SK-N-MC (cell line): ENCODE measurements around the gene CLTB.
A peak's percentile ranks its signal among the peaks of the same experiment; 100 is the strongest.

Experiments
- DNase-seq: peaks from one replicate; pipeline ENCODE4 v3.0.0-alpha.2; 2011; ENCODE audit warnings: low read depth, low spot score
- H3K27ac ChIP-seq: fragments of 200-600 bp; sonication (generic); 2 replicates; pipeline ENCODE4 v1.5.1; 2016; ENCODE audit warnings: mixed run types
- H3K36me3 ChIP-seq: fragments of 200-600 bp; sonication (generic); 2 replicates; pipeline ENCODE4 v1.6.1; 2017; ENCODE audit warnings: antibody characterized with exemption, low read length, mixed read lengths; ENCODE audit not compliant: insufficient read depth
- H3K4me3 ChIP-seq: fragments of 200-600 bp; sonication (generic); 2 replicates; pipeline ENCODE4 v1.5.1; 2016
- H3K9ac ChIP-seq: fragments of 200-600 bp; sonication (generic); 2 replicates; pipeline ENCODE4 v1.8.0; 2017; ENCODE audit warnings: mixed run types, mixed read lengths; ENCODE audit not compliant: insufficient read length
- H3K9me3 ChIP-seq: fragments of 200-600 bp; sonication (generic); 2 replicates; pipeline ENCODE4 v1.6.1; 2017; ENCODE audit warnings: low read depth, mild to moderate bottlenecking, antibody characterized with exemption, low read length, moderate library complexity, mixed read lengths
- EZH2 ChIP-seq: fragments of 200-600 bp; sonication (generic); IDR thresholded peaks from one replicate; pipeline ENCODE4 v1.6.1; 2017; ENCODE audit warnings: antibody characterized with exemption
- FOXP2 ChIP-seq: optimal IDR thresholded peaks from 2 replicates; pipeline ENCODE3; 2011; ENCODE audit warnings: mild to moderate bottlenecking, moderate library complexity; ENCODE audit not compliant: insufficient read depth; ENCODE audit errors: extremely low read length, control extremely low read depth
- POLR2AphosphoS5 ChIP-seq: IDR thresholded peaks from 2 replicates; pipeline ENCODE4 v1.6.1; 2012; ENCODE audit warnings: mild to moderate bottlenecking, low read depth, low read length, borderline replicate concordance

CLTB gene

GRCh38 chr5:176383961-176384360 lies 32.4 kb downstream of the CLTB start:
- Histone ChIP-seq H3K9ac (no peak overlapping the region), H3K36me3 (peaks cover 78% of the 10 kb centered on the region), H3K4me3 (no peak overlapping the region), H3K27ac (no peak overlapping the region), H3K9me3 (no peaks in the 10 kb centered on the region)
- no peak for TF ChIP-seq EZH2
- TF ChIP-seq POLR2AphosphoS5 = no peak
- TF ChIP-seq FOXP2 = no peak
- DNase-seq = no peak

- H3K36me3 ChIP-seq = peaks cover 80% of the 10 kb centered on the region
- H3K9ac ChIP-seq = no peak overlapping the region
- no peak for DNase-seq
Measured at GRCh38 chr5:176383248-176383905, 33.0 kb downstream of the CLTB start.

DNA sequence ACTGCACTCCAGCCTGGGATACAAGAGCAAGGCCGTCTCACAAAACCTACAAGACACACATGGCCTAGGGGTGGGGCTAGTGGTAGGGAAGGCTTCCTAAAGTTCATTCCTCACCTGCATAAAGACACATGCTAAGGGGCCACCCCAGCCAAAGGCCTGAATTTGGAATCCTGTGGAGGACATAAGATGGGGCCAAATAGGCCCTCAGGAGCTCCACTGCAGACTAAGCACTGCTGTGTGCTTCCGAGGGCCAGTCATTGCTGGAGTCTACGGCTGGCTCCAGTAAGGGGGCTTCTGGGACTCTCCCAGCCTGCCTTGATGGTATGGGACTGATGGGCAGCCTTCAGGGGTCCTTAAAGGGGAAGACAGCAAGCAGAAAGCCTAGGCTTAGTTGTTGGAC lies 33.6 kb downstream of the CLTB start:
- no peak for TF ChIP-seq EZH2
- no peak for TF ChIP-seq POLR2AphosphoS5
- TF ChIP-seq FOXP2 = no peak
- Histone ChIP-seq H3K36me3 (peaks cover 80% of the 10 kb centered on the region), H3K9me3 (no peaks in the 10 kb centered on the region), H3K9ac (no peak overlapping the region), H3K27ac (no peak overlapping the region), H3K4me3 (no peak overlapping the region)
- no peak for DNase-seq

More at GRCh38 chr5:176383248-176383905, 33.0 kb downstream of the CLTB start:
- H3K9me3 ChIP-seq = no peaks in the 10 kb centered on the region
- no peak overlapping the region for H3K4me3 ChIP-seq
- H3K27ac ChIP-seq = no peak overlapping the region
- TF ChIP-seq EZH2 = no peak
- TF ChIP-seq POLR2AphosphoS5 = no peak
- no peak for TF ChIP-seq FOXP2

DNA sequence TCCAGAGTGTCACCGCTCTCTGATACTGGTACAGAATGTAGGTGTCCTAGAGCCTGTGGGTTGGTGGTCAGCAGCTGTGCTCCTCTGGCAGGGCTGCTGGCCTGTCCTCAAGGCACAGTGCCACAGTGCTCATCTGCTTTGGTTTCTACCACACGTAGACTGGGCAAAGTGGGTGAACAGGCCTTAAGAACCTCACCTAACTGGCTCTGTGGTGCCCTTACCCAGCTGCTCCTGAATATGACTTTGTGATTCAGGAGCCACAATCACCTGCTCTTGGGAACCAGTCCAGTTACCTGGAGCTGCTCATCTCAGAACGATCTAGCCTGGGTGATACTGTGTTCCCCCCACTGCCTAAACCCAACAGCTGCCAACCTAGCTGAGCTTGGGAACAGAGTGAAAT lies 34.4 kb downstream of the CLTB start:
- H3K4me3 ChIP-seq = no peak overlapping the region
- DNase-seq = no peak
- H3K9ac ChIP-seq = no peak overlapping the region
- H3K9me3 ChIP-seq = no peaks in the 10 kb centered on the region
- TF ChIP-seq POLR2AphosphoS5 = peak; percentile 16; the same call in 1 of the 2 replicates
- TF ChIP-seq FOXP2 = no peak
- no peak for TF ChIP-seq EZH2
- H3K27ac ChIP-seq = no peak overlapping the region
- peaks cover 73% of the 10 kb centered on the region for H3K36me3 ChIP-seq

- H3K9me3 ChIP-seq = no peaks in the 10 kb centered on the region
- H3K36me3 ChIP-seq = peaks cover 67% of the 10 kb centered on the region
- H3K27ac ChIP-seq = no peak overlapping the region
- no peak overlapping the region for H3K9ac ChIP-seq
- no peak overlapping the region for H3K4me3 ChIP-seq
- DNase-seq = no peak
- no peak for TF ChIP-seq EZH2
- TF ChIP-seq POLR2AphosphoS5 = no peak
- TF ChIP-seq FOXP2 = no peak
Measured at GRCh38 chr5:176381423-176381822, 34.9 kb downstream of the CLTB start.

- H3K4me3 ChIP-seq = no peak overlapping the region
- H3K9ac ChIP-seq = no peak overlapping the region
- no peak for DNase-seq
- H3K9me3 ChIP-seq = no peaks in the 10 kb centered on the region
- peaks cover 52% of the 10 kb centered on the region for H3K36me3 ChIP-seq
- no peak for TF ChIP-seq FOXP2
- TF ChIP-seq EZH2 = no peak
- TF ChIP-seq POLR2AphosphoS5 = no peak
- H3K27ac ChIP-seq = peak overlapping the region; percentile 40; the same call in 1 of the 2 replicates
Measured at GRCh38 chr5:176379881-176380280, 36.5 kb downstream of the CLTB start.

DNA sequence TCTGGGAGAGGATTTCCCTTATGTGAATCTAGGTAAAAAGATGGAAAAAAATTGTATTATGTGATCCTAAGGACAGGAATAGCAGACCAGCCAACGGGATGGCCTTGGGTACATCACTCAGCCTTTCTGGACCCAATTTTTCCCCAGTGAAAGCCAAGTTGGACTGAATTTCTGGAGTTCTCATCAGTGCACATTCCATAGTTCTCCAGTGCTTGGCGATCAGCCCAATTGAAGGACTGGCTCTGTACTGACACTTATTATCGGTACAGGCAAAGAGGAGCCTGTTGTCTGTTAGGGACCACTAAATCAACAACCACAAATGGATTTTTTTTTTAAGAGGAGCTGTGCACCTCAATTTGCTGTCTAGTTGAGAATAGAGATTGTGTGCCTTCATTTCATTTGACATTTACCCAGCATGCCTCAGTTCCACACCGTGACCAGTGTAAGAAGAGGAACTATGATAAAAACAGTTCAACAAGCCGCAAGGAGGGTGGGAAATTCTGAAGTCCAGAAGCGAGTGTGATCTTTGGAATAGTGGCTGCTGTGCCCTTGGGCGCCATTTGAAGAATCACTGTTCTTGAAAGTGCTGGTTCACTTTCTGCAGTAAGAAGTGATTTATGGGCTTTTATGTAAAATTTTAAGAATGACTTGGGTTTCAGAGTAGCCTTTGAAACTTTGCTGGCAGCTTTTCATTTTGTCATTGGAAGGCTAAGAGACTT lies 43.1 kb downstream of the CLTB start:
- DNase-seq = no peak
- H3K36me3 ChIP-seq = peaks cover 4% of the 10 kb centered on the region; the same call in 1 of the 2 replicates
- H3K27ac ChIP-seq = no peak overlapping the region
- H3K4me3 ChIP-seq = no peak overlapping the region
- no peaks in the 10 kb centered on the region for H3K9me3 ChIP-seq
- no peak overlapping the region for H3K9ac ChIP-seq
- TF ChIP-seq FOXP2 (no peak), EZH2 (no peak), POLR2AphosphoS5 (no peak)

GRCh38 chr5:176371621-176372539 lies 44.5 kb downstream of the CLTB start:
- no peak overlapping the region for H3K4me3 ChIP-seq
- no peak for TF ChIP-seq EZH2
- TF ChIP-seq FOXP2 = no peak
- TF ChIP-seq POLR2AphosphoS5 = no peak
- DNase-seq = no peak
- H3K36me3 ChIP-seq = peaks cover 4% of the 10 kb centered on the region; the same call in 1 of the 2 replicates
- H3K9me3 ChIP-seq = no peaks in the 10 kb centered on the region
- no peak overlapping the region for H3K27ac ChIP-seq
- H3K9ac ChIP-seq = no peak overlapping the region
